Measurements from ENCODE around the gene EGFR. TPM values are rescaled to one million over a fixed set of nuclear protein-coding genes. Genes with fewer than 3 reads are reported as not detected.

Gene EGFR
- total RNA-seq, 1 donor from 2014 or later = 6.1 TPM

DNA sequence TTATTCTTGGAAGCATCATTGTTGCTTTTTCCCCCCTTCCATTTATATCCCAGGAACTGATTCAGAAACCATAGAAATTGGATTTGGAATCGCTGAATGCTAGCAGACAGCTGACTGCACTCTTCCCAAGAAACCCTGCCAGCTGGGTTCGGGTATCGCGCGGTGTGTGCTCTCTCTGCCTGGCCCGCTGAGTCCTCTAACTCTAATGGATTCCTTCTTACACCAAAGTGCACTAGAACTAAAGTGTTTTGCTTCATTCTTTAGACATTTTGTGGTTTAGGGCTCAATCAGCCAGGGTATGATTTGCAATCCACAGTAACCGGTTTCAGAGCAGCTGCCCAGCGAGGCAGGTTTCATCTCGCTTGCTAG, 92.2 kb downstream of the EGFR start:
- no peak for DNase-seq
- intact Hi-C loops (cut with micrococcal nuclease) = no loop called here
- TF ChIP-seq, protein P1, sequence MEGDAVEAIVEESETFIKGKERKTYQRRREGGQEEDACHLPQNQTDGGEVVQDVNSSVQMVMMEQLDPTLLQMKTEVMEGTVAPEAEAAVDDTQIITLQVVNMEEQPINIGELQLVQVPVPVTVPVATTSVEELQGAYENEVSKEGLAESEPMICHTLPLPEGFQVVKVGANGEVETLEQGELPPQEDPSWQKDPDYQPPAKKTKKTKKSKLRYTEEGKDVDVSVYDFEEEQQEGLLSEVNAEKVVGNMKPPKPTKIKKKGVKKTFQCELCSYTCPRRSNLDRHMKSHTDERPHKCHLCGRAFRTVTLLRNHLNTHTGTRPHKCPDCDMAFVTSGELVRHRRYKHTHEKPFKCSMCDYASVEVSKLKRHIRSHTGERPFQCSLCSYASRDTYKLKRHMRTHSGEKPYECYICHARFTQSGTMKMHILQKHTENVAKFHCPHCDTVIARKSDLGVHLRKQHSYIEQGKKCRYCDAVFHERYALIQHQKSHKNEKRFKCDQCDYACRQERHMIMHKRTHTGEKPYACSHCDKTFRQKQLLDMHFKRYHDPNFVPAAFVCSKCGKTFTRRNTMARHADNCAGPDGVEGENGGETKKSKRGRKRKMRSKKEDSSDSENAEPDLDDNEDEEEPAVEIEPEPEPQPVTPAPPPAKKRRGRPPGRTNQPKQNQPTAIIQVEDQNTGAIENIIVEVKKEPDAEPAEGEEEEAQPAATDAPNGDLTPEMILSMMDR (IDR thresholded peaks at IDR 0.05; ENCODE audit: borderline replicate concordance) = no peak
- Histone ChIP-seq H3K36me3 (no peaks in the 10 kb centered on the region), H3K27ac (replicated peaks) (peak overlapping the region; percentile 15), H3K4me3 (no peak overlapping the region), H3K4me1 (peaks cover 24% of the 10 kb centered on the region), H3K9me3 (replicated peaks) (no peaks in the 10 kb centered on the region), H3K27me3 (ENCODE audit: low read depth) (no peaks in the 10 kb centered on the region)

DNA sequence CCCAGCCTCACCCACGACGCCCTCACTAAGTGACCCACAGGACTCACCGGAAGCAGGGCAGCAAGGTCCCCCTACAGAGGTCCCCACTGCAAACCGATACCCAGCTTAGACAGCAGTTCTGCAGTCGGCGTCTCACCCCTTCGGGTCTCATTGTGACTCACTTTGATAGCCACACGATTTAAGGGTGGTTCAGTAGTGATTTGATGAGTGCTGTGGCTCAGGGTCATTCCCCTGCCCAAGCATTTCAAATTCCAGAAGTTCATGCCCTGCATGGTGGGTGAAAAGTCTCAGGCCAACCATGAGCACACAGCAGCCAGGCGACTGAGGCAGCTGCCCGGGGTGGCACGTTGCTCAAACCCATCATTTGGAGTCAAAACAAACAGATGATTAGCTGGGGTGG, 93.2 kb downstream of the EGFR start:
- H3K27ac ChIP-seq (replicated peaks) = no peak overlapping the region
- no peaks in the 10 kb centered on the region for H3K27me3 ChIP-seq (ENCODE audit: low read depth)
- intact Hi-C loops (cut with micrococcal nuclease) = no loop called here

DNA sequence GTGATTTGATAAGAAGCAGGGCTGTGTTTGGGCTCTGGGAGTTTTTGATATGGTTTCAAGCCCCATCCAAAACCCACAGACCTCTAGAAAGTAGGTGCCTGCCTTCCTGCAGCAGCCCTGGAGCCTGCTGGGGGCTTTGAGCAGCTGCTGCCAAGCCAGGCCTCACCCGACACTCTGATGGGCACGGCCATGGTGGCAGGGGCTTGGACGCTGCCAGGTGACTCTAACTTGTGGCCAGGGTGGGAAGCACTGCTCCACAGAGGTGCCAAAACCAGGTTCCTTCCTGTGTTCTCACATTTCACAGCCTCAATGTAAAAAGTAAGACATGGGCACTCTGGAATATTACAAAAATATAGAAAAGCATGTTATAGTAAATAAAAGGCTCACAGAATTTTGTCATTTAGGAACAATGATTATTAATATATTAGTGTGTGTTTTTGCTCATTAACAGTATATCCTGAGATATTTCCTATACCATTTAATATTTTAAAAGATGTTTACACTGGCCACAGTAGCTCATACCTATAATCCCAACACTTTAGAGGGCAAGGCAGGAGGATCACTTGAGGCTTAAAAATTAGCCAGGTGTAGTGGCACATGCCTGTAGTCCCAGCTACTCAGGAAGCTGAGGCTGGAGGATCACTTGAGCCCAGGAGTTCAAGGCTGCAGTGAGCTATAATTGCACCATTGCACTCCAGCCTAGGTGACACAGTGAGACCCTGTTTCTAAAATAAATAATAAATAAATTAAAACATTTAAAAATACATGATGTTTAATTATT, 95.1 kb downstream of the EGFR start:
- TF ChIP-seq, protein P1 (IDR thresholded peaks at IDR 0.05; ENCODE audit: borderline replicate concordance) = no peak
- no peak for DNase-seq
- Histone ChIP-seq H3K4me3 (no peak overlapping the region), H3K27ac (replicated peaks) (no peak overlapping the region), H3K4me1 (peaks cover 19% of the 10 kb centered on the region), H3K36me3 (no peaks in the 10 kb centered on the region), H3K27me3 (ENCODE audit: low read depth) (no peaks in the 10 kb centered on the region), H3K9me3 (replicated peaks) (no peaks in the 10 kb centered on the region)
- intact Hi-C loops (cut with micrococcal nuclease) = no loop called here

More for the DNA sequence above, 93.2 kb downstream of the EGFR start:
- no peaks in the 10 kb centered on the region for H3K9me3 ChIP-seq (replicated peaks)
- no peak overlapping the region for H3K4me3 ChIP-seq
- DNase-seq = no peak
- TF ChIP-seq, protein P1 (IDR thresholded peaks at IDR 0.05; ENCODE audit: borderline replicate concordance) = no peak
- no peaks in the 10 kb centered on the region for H3K36me3 ChIP-seq
- peaks cover 22% of the 10 kb centered on the region for H3K4me1 ChIP-seq

DNA sequence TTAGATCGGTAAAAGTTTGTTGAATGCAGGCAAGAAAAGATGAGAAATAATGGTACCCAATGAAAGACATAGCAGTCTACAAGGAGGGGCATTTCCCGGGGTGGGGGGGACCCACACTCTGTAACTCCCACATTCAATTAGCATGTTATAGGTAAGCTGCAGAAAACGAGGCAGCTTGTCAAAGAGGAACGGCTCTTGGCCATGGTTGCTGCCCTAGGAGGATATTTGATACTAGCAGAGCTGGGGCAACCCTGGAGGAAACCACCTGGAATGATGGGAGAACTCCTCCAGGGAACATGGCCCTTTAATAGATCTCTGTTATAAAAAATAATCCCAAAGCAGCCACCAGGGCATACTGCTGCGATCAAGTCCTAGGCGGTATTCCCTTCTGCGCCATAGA, 98.5 kb downstream of the EGFR start:
- Histone ChIP-seq H3K27me3 (ENCODE audit: low read depth) (no peaks in the 10 kb centered on the region), H3K9me3 (replicated peaks) (no peaks in the 10 kb centered on the region), H3K4me3 (no peak overlapping the region), H3K36me3 (no peaks in the 10 kb centered on the region), H3K27ac (replicated peaks) (no peak overlapping the region), H3K4me1 (peaks cover 23% of the 10 kb centered on the region)
- TF ChIP-seq, protein P1 (IDR thresholded peaks at IDR 0.05; ENCODE audit: borderline replicate concordance) = no peak
- intact Hi-C loops (cut with micrococcal nuclease) = no loop called here
- no peak for DNase-seq

DNA sequence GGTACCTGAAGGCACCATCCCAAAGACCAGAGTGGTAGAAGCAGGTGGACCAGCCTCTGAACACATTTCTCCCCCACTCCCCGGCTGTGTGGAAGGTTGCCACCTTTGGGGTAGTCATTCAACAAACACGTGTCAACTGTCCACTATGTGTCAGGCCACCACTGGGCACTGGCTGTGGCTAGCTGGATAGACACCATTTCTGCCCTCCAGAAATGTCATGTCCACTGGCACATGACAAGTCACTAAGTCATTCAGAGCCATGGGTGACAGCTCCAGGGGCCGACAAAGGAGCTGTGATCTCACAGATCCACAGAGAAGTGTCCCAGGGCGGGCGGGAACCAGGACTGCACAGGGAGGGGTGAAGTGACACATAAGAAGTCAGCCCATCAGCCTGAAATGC, 99.6 kb downstream of the EGFR start:
- Histone ChIP-seq H3K27ac (replicated peaks) (no peak overlapping the region), H3K4me1 (peaks cover 24% of the 10 kb centered on the region), H3K36me3 (no peaks in the 10 kb centered on the region), H3K4me3 (no peak overlapping the region), H3K27me3 (ENCODE audit: low read depth) (no peaks in the 10 kb centered on the region), H3K9me3 (replicated peaks) (no peaks in the 10 kb centered on the region)
- no peak for DNase-seq
- intact Hi-C loops (cut with micrococcal nuclease) = no loop called here
- TF ChIP-seq, protein P1 (IDR thresholded peaks at IDR 0.05; ENCODE audit: borderline replicate concordance) = no peak

Data from left ventricle myocardium inferior (tissue), 1 donor.